Effector CD4-positive, alpha-beta T cell (primary cell): ENCODE measurements around the gene TUFM.
A peak's percentile ranks its signal among the peaks of the same experiment; 100 is the strongest.
"Not testable (repeated sequence)": the region's sequence is repeated elsewhere in the genome, so short reads cannot be mapped to it uniquely, and the experiment has no call there.

Experiments
- DNase-seq: peaks from one replicate; pipeline ENCODE4 v3.0.0-alpha.2; 2020
- total RNA-seq: gene quantifications from one replicate; lab custom pipeline; 2026; lab: John Stamatoyannopoulos, UW

The TUFM gene
- total RNA-seq: 68.3 reads per million, percentile 75 among the genes with 10 or more reads in this experiment

GRCh38 chr16:28846080-28846932 lies at the start of gene TUFM:
TSS of gene TUFM (minus strand) at chr16:28846348. CDS start at chr16:28846269, 79 bp downstream.
- DNase-seq: peak; percentile 98

GRCh38 chr16:28895609-28896008 lies 49.5 kb upstream of the TUFM start:
- DNase-seq: no peak

- DNase-seq: no peak
Observed at GRCh38 chr16:28893291-28893690, 47.1 kb upstream of the TUFM start.

GRCh38 chr16:28891964-28892890 lies 46.1 kb upstream of the TUFM start:
- no peak for DNase-seq

- DNase-seq: not testable (repeated sequence)
Observed at GRCh38 chr16:28890355-28890754, 44.2 kb upstream of the TUFM start.

- no peak for DNase-seq
Observed at GRCh38 chr16:28886945-28887344, 40.8 kb upstream of the TUFM start.

- no peak for DNase-seq
Observed at GRCh38 chr16:28884045-28884444, 37.9 kb upstream of the TUFM start.

- no peak for DNase-seq
Observed at GRCh38 chr16:28883221-28883996, 37.3 kb upstream of the TUFM start.

- DNase-seq: no peak
Observed at GRCh38 chr16:28882551-28883160, 36.5 kb upstream of the TUFM start.

GRCh38 chr16:28881565-28881964 lies 35.4 kb upstream of the TUFM start:
- DNase-seq: not testable (repeated sequence)

GRCh38 chr16:28880955-28881354 lies 34.8 kb upstream of the TUFM start:
- DNase-seq: no peak

- no peak for DNase-seq
Observed at GRCh38 chr16:28880589-28880915, 34.4 kb upstream of the TUFM start.

GRCh38 chr16:28879841-28880588 lies 33.9 kb upstream of the TUFM start:
- DNase-seq: peak; percentile 86

- DNase-seq: no peak
Observed at GRCh38 chr16:28879261-28879840, 33.2 kb upstream of the TUFM start.

- no peak for DNase-seq
Observed at GRCh38 chr16:28878083-28878926, 32.2 kb upstream of the TUFM start, which contains the start of gene ATP2A1. TSS of gene ATP2A1 (plus strand) at chr16:28878488. CDS start at chr16:28878672, 184 bp downstream.

- DNase-seq: no peak
Observed at GRCh38 chr16:28877655-28878000, 31.5 kb upstream of the TUFM start.

- DNase-seq: no peak
Observed at GRCh38 chr16:28876973-28877654, 31.0 kb upstream of the TUFM start.

- DNase-seq: no peak
Observed at GRCh38 chr16:28876019-28876659, 30.0 kb upstream of the TUFM start.
